Prostate gland (tissue), 2 donors: Measurements from ENCODE around the gene PEX16. TPM values are rescaled to one million over a fixed set of nuclear protein-coding genes. Genes with fewer than 3 reads are reported as not detected.

Source experiments
- DNase-seq: peaks from one replicate; pipeline ENCODE4 v3.0.0-alpha.2; 2019; ENCODE audit warnings: low spot score
- H3K27ac ChIP-seq, 2 donors: fragments of 200-600 bp; sonication (generic); 2 replicates each; pipeline ENCODE4 v1.5.1; 2017 to 2019
- H3K27me3 ChIP-seq: fragments of 200-600 bp; sonication (generic); replicated peaks from 2 replicates; pipeline ENCODE4 v1.5.1; 2019; ENCODE audit not compliant: insufficient read depth
- H3K36me3 ChIP-seq, 2 donors: fragments of 200-600 bp; sonication (generic); 1 replicate in 1 of 2; 2 replicates in 1 of 2; pipeline versions ENCODE4 v1.5.1 to v1.8.1; 2017 to 2019
- H3K4me1 ChIP-seq: fragments of 200-600 bp; sonication (generic); replicated peaks from 2 replicates; pipeline ENCODE4 v1.5.1; 2019
- H3K4me3 ChIP-seq, 2 donors: fragments of 200-600 bp; sonication (generic); 2 replicates each; pipeline ENCODE4 v1.5.1; 2017 to 2019
- H3K9me3 ChIP-seq: fragments of 200-600 bp; sonication (generic); 2 replicates; pipeline ENCODE4 v1.5.1; 2017
- CTCF ChIP-seq, 4 experiments: fragments of 200-600 bp in 2 of 4; fragments of 450-650 bp in 2 of 4; sonication (generic) in 2 of 4; IDR thresholded peaks; 1 replicate in 3 of 4; 2 replicates in 1 of 4; pipeline ENCODE4 v1.5.1; 2016 to 2019; ENCODE audit warnings: antibody characterized with exemption in 4 of 4, mild to moderate bottlenecking in 2 of 4, moderate library complexity in 2 of 4
- POLR2A ChIP-seq: fragments of 450-650 bp; IDR thresholded peaks from one replicate; pipeline ENCODE4 v1.6.1; 2016; ENCODE audit warnings: antibody characterized with exemption, mild to moderate bottlenecking
- POLR2AphosphoS5 ChIP-seq: sonication (generic); formaldehyde crosslinking; IDR thresholded peaks from one replicate; pipeline ENCODE4 v1.6.1; 2017; ENCODE audit warnings: antibody characterized with exemption
- WGBS: methylation state at CpG from one replicate; pipeline ENCODE4 v1.1.5; 2018; 5-methylcytosine and 5-hydroxymethylcytosine counted together
- intact Hi-C: fragments of 100-400 bp; cut with DNase I; formaldehyde crosslinking; loops from one replicate; pipeline ENCODE4 v1.14.2; 2022
- total RNA-seq, 2 donors: library from RNA; depleted of rRNA; stranded (reverse); fragments of >200 nt; gene quantifications; one replicate each; pipeline ENCODE4 v1.1.0, GENCODE V29; 2016

PEX16 gene
- total RNA-seq, 2 donors from 2014 or later, result 31.8 to 35.4 TPM

- WGBS, result 91% methylated on average over 12 of the region's 12 CpGs
- intact Hi-C loops, result no loop called here
Observed at GRCh38 chr11:45926536-45927331, 9.1 kb upstream of the PEX16 start.

GRCh38 chr11:45926001-45926401 is 8.3 kb upstream of the PEX16 start:
- H3K4me3 ChIP-seq, result no peak overlapping the region
- no peaks in the 10 kb centered on the region for H3K27me3 ChIP-seq
- no peak for DNase-seq
- TF ChIP-seq POLR2AphosphoS5, result no peak
- TF ChIP-seq POLR2A, result no peak
- TF ChIP-seq CTCF (IDR thresholded peaks at IDR 0.05), result no peak
- 55% methylated on average over 8 of the region's 12 CpGs for WGBS
- H3K36me3 ChIP-seq, result no peaks in the 10 kb centered on the region
- H3K4me1 ChIP-seq, result peaks cover 8% of the 10 kb centered on the region
- no peak overlapping the region for H3K27ac ChIP-seq
- intact Hi-C loops, result no loop called here
- no peaks in the 10 kb centered on the region for H3K9me3 ChIP-seq

More at GRCh38 chr11:45926536-45927331, 9.1 kb upstream of the PEX16 start:
- no peak for TF ChIP-seq CTCF (IDR thresholded peaks at IDR 0.05)
- TF ChIP-seq POLR2A, result no peak
- no peak for TF ChIP-seq POLR2AphosphoS5
- H3K9me3 ChIP-seq, result no peaks in the 10 kb centered on the region
- no peak for DNase-seq
- H3K27me3 ChIP-seq, result no peaks in the 10 kb centered on the region
- H3K4me3 ChIP-seq, result no peak overlapping the region
- no peaks in the 10 kb centered on the region for H3K36me3 ChIP-seq
- H3K4me1 ChIP-seq, result peaks cover 3% of the 10 kb centered on the region
- H3K27ac ChIP-seq, result no peak overlapping the region

- WGBS, result 66% methylated on average over 3 of the region's 3 CpGs
- Histone ChIP-seq H3K4me3 (no peak overlapping the region), H3K4me1 (peaks cover 12% of the 10 kb centered on the region), H3K27me3 (no peaks in the 10 kb centered on the region), H3K36me3 (no peaks in the 10 kb centered on the region), H3K27ac (no peak overlapping the region), H3K9me3 (no peaks in the 10 kb centered on the region)
- TF ChIP-seq POLR2A (no peak), POLR2AphosphoS5 (no peak), CTCF (IDR thresholded peaks at IDR 0.05) (no peak)
- no peak for DNase-seq
- intact Hi-C loops, result no loop called here
Observed at GRCh38 chr11:45925550-45925949, 7.9 kb upstream of the PEX16 start.

- H3K4me1 ChIP-seq, result peaks cover 12% of the 10 kb centered on the region
- no peaks in the 10 kb centered on the region for H3K36me3 ChIP-seq
- TF ChIP-seq POLR2AphosphoS5, result no peak
- no peak for DNase-seq
- H3K9me3 ChIP-seq, result no peaks in the 10 kb centered on the region
- 85% methylated on average over 6 of the region's 6 CpGs for WGBS
- no peak overlapping the region for H3K27ac ChIP-seq
- no peaks in the 10 kb centered on the region for H3K27me3 ChIP-seq
- H3K4me3 ChIP-seq, result no peak overlapping the region
- intact Hi-C loops, result no loop called here
Observed at GRCh38 chr11:45924927-45925326, 7.2 kb upstream of the PEX16 start.

- Histone ChIP-seq H3K9me3 (no peaks in the 10 kb centered on the region), H3K36me3 (no peaks in the 10 kb centered on the region), H3K4me1 (peaks cover 12% of the 10 kb centered on the region), H3K27me3 (no peaks in the 10 kb centered on the region), H3K27ac (no peak overlapping the region), H3K4me3 (no peak overlapping the region)
- intact Hi-C loops, result no loop called here
- TF ChIP-seq POLR2AphosphoS5, result no peak
- WGBS, result 62% methylated on average over 22 of the region's 22 CpGs
- DNase-seq, result no peak
Observed at GRCh38 chr11:45924036-45924915, 6.6 kb upstream of the PEX16 start.
